Left forelimb (tissue), 1 donor: ENCODE measurements around the gene PDSS2.

Source experiments
- DNase-seq: peaks from one replicate; pipeline ENCODE4 v3.0.0-alpha.2; 2018; ENCODE audit warnings: low spot score

The PDSS2 gene

GRCh38 chr6:107361753-107362604, 97.4 kb downstream of the PDSS2 start:
- DNase-seq: no peak

- no peak for DNase-seq
These were observed 98.9 kb downstream of the PDSS2 start for GRCh38 chr6:107360476-107360875.

- DNase-seq: no peak
These were observed 101.5 kb downstream of the PDSS2 start for GRCh38 chr6:107357842-107358241.

- DNase-seq: no peak
These were observed 102.3 kb downstream of the PDSS2 start for GRCh38 chr6:107357031-107357430.

- no peak for DNase-seq
These were observed 103.7 kb downstream of the PDSS2 start for GRCh38 chr6:107355659-107356058.

- DNase-seq: no peak
These were observed 104.9 kb downstream of the PDSS2 start for GRCh38 chr6:107354451-107354850.

- DNase-seq: no peak
These were observed 105.5 kb downstream of the PDSS2 start for GRCh38 chr6:107353773-107354382.

GRCh38 chr6:107348224-107348623, 111.1 kb downstream of the PDSS2 start:
- DNase-seq: no peak

- DNase-seq: no peak
These were observed 114.0 kb downstream of the PDSS2 start for GRCh38 chr6:107345393-107345792.

GRCh38 chr6:107344981-107345380, 114.4 kb downstream of the PDSS2 start:
- DNase-seq: no peak

- DNase-seq: no peak
These were observed 115.0 kb downstream of the PDSS2 start for GRCh38 chr6:107344383-107344782.

GRCh38 chr6:107342144-107342543, 117.2 kb downstream of the PDSS2 start:
- no peak for DNase-seq

- no peak for DNase-seq
These were observed 118.5 kb downstream of the PDSS2 start for GRCh38 chr6:107340881-107341280.

- DNase-seq: no peak
These were observed 122.1 kb downstream of the PDSS2 start for GRCh38 chr6:107337191-107337741.

GRCh38 chr6:107334026-107334425, 125.3 kb downstream of the PDSS2 start:
- no peak for DNase-seq

- no peak for DNase-seq
These were observed 125.9 kb downstream of the PDSS2 start for GRCh38 chr6:107333491-107333890.

GRCh38 chr6:107331409-107332386, 127.7 kb downstream of the PDSS2 start:
- no peak for DNase-seq

GRCh38 chr6:107330168-107330567, 129.2 kb downstream of the PDSS2 start:
- DNase-seq: no peak

GRCh38 chr6:107329063-107329860, 130.1 kb downstream of the PDSS2 start:
- DNase-seq: no peak

- no peak for DNase-seq
These were observed 131.3 kb downstream of the PDSS2 start for GRCh38 chr6:107328081-107328480.

GRCh38 chr6:107323133-107323785, 136.1 kb downstream of the PDSS2 start:
- DNase-seq: no peak
